DMS 273 (cell line): ENCODE measurements around the gene LLGL2.

Experiments used
- DNase-seq: peaks from one replicate; lab custom pipeline; 2025; ENCODE audit not compliant: unreplicated experiment; lab: John Stamatoyannopoulos, UW

Gene LLGL2

DNA sequence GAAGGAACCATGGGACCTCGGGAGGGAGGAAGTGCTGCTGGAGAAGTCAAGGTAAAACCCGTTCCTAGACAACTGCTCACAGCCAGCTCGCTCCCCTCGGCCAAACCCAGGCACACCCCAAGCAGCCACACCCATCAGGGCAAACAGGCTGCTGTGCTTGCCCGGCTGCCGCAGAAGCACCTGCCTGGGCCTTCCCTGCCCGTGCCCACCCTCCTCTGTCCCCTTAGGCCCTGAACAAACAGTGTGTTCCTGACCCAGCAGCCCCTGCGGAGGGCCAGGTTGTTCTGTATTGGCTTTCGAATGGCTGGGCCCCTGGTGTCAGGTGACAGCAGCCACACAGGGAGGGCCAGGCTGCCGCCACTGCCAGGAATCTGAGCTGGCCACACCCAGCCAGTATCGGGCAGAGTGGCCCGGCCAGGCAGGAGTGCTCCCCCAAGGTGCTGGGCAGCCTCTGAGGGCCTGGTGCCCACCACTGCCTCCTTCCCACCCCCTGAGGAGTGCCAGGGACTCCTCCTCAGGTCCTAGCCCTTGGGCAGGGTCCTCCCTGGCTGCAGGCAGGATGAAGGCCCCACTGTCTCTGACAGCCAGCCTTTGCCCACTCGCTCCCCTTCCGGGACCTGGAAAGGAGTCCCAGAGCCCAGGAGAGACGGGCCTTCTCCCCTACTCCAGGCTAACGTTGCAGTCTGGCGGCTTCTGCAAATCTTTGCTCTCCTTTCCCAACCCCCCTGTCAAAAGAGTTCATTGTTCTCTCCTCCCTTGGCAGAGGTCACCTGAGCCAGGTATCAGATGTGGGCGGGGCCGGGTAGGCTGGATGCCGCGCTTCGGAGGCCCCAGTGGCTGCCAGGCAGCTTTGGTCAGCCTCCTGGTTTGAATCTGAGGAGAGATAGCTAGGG, 24.0 kb downstream of the LLGL2 start:
- DNase-seq, result peak; percentile 36

DNA sequence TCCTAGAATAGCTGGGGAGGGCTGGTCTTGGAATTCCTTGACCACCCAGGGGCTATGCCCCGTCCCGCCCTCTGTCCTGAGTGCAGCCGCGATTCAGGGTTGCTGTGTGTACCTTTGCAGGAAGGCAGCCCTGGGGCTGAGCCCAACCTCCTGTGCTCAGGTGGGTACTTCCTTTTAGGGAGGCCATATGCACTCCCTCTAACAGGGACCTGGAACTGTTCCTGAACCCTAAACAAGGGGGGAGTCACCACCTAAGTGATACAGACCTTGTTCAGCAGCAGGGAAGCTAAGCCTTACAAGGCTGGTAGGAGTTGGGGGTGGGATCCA, 24.6 kb downstream of the LLGL2 start:
- DNase-seq, result no peak

DNA sequence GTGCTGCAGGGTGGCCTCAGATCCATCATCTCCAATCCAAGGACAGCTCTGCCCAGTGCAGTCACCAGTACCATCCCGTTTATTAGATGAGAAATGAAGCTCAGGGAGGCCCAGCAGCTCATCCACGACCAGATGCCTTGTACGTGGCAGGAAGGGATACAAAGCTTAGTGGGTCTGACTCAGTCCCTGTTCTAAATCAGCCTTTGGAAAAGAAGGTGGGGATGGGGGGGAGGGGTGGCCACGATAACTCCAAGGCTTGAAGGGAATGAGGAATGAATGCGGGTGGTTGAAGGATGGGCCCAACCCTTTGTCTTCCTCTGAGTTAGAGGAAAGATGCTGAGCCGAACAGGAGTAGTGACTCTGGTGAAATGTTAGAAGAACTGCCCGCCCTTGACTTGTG, 25.8 kb downstream of the LLGL2 start:
- no peak for DNase-seq

DNA sequence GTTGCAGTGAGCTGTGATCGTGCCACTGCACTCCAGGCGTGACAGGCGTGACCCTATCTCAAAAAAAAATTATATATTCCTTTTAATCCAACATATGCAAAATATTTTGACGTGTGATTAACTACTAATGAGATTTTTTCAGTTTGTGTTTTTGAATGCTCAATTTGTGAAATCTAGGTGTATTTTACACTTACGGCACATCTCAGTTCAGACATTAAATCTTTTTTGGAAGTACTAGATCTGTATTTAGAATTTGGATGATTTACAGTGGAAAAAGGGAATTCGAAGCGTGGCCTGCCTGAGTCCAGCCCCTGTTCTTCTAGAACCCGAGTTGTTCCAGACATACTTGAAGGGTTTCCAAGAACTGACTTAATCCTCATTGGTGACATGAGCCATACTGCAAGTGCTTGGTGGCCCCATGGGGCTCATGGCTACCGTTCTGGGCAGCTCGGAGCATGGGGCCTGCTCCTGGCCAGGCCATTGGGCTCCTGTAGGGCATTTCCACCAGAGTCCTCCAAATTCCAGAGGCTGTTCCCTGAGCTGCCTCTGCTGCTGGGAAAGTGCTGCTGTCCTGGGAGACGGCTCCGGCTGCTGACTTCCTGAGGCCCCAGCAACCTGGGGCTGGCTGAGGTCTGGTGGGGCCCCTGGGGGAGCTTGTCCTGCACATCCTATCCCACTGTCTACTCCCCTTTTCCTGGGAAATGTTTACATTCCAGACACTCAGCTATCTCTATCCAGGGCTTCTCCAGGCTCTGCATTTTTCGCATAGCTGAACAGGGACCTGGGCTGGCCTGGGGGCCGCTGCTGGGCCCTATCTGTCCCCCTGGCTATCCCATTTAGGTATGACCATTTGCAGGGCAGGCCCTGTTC, 27.2 kb downstream of the LLGL2 start:
- DNase-seq, result no peak

DNA sequence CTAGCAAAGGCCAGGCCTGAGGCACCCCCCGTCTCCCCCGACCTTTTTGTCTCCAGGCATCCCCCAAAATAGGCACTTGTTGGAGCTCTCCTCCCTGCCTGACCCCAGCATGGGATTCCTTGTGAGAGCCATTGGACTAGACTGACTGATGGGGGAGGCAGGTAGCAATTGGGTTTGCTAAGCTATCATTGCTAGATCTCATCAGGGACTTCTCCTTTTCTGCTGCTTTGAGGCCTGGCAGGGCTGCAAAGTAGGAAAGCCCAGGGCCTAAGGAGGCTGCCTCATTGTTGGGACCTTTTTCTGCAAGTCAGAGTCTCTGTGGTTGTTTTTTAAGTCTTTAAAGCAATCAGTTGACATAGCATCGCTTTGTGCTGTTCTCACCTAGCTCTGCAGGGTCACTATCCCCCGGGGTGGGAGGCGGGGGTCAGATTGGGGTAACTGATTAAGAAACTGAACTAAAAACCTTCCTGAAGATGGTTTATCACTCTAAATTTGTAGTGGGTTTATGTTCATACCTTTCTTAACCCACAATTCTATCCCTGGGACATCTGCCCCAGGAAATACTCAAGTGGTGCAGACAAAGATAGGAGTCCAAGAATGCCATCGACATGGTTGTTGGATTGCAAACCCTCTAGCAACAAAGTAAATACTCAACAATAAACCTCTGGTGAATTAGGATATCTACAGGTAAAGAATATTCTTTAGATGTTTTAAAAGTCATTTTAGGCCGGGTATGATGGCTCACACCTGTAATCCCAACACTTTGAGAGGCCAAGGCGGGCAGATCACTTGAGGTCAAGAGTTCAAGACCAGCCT, 28.0 kb downstream of the LLGL2 start:
- no peak for DNase-seq

DNA sequence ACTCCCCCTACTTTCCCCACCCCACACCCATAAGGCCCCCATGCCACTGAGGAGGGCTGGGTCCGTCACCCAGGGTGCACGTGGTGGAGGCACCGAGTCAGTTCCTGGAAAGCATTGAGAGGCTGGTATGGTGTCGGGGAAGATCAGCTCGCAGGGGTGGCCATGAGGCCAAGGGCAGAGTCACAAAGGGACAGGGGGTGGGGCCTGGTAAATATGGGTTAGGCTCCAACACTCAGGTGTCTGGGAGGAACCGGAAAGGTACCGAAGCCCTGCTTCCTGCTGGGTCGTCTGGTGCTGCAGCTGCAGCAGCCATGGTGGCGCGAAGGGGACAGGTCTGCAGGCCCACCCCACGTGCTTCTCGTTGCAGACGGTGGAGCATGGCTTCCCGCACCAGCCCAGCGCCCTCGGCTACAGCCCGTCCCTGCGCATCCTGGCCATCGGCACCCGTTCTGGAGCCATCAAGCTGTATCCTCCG, 30.2 kb downstream of the LLGL2 start:
- no peak for DNase-seq

DNA sequence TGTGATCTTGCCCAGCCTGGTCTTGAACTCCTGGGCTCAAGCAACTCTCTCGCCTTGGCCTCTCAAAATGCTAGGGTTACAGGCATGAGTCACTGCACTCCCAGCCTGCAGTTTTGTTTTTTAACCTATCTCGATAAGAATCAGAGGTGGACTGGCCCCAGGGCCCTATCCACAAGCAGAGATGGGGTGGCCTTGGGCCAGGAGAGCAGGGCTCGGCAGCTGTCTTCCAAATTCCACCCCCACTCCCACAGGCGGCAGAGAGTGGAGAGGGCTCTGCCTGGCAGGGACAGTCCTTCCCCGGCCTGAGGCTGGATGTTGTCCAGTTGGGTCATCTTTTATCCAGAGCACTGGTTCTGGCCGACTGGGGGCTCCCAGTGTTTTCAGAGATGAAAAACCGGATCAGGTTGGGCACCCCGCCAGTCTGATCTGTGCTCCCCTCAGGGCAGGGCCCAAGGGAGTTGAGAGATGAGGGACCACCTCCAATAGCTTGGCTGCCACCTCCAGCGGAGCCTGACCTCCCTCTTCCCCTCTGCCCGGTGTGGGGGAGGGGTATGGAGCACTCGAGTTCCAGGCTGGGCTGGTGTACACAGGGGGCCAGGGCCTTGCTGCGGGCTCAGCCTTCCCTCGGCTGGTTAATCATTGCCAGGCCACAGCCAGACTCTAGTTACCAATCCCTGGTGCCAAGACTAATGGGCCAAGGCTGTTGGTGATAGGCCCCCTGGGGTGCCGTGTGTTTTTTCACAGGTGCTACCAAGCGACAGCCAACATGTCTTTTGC, 31.8 kb downstream of the LLGL2 start:
- peak; percentile 83 for DNase-seq

DNA sequence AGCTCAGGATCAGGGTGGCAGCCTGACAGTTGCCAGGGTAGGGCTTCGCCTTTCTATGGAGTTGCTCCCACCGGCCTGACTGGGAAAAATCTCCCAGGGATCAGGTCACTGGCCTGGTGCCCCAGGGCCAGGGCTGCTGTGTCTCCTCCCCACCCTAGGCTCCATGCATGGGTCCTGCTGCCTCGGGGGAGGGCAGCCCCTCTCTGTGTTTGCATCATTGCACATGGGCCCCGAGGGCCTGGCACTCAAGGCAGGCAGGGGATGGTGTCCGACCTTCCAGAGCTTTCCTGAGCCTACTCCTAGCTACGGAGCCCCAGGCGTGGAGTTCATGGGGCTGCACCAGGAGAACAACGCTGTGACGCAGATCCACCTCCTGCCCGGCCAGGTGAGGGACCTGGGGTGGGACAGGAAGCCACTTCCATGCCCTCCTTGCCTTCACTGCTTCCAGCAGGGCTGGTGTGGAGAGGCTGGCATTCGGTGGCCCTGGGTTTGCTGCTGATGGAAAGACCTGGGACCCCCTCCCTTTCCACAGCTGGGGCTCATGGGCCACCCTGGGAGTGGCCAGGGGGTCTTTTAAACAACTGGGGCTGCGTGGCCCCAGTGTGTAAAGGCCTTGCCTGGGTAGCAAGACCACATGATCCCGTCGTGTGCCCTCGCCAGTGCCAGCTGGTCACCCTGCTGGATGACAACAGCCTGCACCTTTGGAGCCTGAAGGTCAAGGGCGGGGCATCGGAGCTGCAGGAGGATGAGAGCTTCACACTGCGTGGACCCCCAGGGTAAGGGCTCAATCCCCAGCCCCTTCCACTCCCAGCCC, 32.6 kb downstream of the LLGL2 start:
- no peak for DNase-seq

DNA sequence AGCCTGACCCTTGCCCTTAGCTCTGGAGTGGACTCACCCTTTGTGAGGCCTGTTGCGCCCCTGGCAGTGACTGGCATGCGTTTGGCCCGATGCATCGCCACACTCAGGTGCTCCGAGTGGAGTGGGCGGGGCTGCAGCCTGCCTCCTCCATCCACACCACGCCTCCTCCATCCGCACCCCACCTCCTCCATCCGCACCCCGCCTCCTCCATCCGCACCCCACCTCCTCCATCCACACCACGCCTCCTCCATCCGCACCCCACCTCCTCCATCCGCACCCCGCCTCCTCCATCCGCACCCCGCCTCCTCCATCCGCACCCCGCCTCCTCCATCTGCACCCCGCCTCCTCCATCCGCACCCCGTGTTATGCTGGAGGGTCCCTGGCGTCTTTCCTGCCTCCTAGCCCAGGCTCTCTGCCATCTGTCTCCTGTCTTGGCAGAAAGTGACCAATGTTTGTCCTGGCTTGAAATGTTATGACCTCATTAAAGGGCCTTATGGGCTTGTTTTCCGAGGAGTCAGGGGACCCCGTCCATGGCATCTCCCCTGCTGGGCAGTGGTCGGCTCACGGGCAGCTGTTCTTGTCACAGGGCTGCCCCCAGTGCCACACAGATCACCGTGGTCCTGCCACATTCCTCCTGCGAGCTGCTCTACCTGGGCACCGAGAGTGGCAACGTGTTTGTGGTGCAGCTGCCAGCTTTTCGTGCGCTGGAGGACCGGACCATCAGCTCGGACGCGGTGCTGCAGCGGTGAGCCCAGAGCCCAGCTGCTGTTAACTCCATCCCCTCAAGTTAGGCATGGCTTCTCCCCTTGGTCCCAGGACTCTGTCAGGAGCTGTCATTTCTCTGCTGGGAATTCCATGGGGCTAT, 33.4 kb downstream of the LLGL2 start:
- DNase-seq, result peak; percentile 32

DNA sequence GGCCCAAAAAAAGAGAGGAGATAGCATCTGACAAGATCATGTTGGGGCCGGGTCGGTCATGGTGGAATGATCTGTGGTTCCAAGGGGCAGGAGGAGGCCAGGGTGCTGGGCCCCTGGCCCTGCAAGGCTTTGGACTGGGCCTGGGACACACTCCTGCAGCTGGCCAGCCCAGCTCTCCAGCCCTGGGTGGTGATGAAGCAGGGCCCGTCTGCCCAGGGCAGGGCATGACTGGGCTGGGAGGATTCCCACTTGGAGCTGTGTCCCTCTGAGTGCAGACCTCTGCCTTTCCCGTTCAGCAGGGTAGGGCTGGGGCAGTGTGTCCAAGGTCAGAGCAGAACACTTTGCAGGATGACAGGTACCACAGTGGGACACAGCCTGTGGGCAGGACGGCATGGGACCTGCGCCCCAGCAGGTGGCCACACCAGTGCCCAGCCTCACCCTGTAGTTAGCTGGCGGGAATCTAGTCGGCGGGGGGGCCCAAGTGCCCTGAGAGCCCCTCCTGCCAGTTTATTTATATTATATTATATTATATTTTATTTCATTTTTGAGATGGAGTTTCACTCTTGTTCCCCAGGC, 34.5 kb downstream of the LLGL2 start:
- DNase-seq, result no peak

DNA sequence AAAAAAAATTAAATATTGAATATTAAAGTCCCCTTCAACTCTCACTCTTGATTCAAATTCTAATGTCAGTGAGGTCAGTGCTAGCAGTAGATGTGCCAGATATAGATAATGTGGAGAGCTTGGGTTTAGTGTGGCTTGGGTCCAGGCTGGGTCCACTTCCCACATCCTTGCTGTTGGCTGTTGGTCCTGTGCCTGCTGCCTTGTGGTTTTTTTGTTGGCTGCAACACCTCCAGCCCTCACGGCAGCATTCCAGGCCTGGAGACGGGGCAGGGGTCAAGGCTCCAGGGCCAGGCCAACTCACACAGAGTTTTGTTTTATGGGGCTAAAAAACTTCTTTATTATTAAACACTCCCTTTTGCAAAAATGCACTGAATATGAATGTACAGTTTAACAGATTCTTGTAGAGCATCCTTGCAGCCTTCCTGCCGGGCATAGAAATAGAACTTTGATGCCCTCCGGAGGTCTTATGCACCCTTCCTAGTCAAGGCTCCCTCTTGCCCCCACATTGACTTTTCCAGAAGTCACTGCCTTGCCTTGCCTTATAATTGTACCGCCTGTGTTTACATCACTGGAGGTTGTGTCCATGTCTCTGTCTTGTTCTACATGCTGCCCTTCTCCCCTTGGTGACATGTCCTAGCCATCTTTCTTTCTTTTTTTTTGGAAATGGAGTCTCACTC, 36.6 kb downstream of the LLGL2 start:
- peak; percentile 26 for DNase-seq

DNA sequence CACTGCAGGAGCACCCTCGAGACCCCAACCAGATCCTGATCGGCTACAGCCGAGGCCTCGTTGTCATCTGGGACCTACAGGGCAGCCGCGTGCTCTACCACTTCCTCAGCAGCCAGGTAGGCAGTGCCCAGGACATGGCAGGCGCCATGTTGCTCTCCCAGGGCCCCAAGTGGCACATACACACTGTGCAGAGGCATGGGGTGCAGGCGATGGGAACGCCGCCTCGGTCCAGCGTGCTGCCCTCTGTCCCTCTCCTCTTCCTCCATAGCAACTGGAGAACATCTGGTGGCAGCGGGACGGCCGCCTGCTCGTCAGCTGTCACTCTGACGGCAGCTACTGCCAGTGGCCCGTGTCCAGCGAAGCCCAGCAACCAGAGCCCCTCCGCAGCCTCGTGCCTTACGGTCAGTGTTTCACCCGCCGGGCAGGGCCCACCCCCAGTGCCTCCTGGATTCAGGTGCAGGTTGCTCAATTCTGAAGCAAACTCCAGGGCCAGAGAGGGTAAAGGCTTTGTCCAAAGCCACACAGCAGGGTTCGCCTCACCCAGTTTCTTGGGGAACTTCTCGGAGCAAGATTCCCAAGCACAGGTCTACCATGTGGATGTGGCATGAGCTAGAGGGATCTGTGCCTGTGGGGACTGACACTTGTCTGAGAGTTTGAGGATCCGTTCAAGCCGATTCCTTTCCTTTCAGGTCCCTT, 37.7 kb downstream of the LLGL2 start:
- no peak for DNase-seq

DNA sequence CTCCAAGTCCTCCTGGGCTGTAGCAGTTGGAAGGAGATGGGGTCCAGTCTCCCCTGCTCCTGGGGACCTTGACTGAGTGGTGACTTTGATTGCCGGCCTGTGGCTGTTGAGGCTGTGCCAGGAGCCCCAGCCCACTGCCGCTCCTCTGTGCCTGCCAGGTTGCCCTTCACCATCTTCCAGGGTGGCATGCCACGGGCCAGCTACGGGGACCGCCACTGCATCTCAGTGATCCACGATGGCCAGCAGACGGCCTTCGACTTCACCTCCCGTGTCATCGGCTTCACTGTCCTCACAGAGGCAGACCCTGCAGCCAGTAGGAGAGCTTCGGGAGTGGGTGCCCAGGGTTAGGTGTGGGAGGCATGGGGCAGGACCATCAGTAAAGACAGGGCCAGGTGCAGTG, 38.7 kb downstream of the LLGL2 start:
- no peak for DNase-seq

DNA sequence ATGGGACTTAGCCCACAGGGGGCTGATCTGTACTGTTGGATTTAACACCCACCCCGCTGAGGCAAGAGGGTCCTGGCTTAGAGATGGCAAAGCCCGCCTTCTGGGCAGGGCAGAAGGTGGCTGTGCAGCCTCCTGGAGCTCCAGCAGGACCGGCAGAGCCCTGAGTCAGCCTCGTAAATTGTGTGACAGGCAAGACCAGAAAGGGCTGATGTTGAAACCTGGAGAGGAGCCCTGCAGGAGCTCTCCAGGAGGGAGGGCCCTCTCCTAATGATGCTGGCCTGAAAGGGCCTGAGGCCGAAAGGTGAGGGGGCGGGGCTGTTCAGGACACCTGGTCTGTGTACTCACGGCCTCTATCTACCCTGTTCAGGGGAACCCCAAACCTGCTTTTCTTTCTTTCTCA, 39.6 kb downstream of the LLGL2 start:
- DNase-seq, result no peak

DNA sequence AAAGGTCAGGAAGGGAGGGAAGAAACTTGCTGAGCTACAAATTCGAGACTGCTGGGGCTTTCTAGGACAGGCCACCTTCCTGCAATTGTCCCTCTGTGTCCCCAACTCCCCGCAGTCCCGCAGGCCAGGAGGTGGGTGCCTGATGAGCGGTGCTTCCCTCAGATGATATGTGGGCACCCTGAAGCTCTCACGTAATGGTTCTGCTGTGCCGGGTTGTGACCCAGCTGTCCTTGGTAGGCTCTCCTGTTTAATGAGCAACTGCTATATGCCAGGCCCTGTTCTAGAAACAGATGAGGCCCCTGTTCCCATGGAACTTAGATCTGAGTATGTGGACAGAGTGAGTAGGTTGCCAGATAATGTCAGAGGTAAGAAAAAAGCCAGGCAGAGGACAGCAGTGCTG, 40.1 kb downstream of the LLGL2 start:
- DNase-seq, result no peak

DNA sequence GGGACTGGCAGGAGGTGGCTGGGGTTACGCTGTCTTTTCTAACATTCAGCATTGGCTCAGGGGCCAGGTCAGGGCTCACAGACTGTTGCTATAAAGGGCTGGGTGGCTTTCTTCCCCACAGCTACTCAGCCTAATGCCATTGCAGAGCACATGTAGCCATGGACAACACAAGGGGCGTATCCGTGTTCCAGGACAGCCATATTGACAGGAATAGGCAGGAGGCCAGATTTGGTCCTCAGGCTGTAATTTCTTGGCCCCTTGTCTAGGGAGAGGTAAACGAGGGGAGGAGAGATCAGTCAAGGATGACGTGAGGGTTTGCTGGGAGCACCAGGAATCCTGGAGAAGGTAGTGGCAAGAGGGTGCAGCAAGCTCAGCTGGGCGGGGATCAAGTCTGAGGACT, 40.9 kb downstream of the LLGL2 start:
- DNase-seq, result no peak

DNA sequence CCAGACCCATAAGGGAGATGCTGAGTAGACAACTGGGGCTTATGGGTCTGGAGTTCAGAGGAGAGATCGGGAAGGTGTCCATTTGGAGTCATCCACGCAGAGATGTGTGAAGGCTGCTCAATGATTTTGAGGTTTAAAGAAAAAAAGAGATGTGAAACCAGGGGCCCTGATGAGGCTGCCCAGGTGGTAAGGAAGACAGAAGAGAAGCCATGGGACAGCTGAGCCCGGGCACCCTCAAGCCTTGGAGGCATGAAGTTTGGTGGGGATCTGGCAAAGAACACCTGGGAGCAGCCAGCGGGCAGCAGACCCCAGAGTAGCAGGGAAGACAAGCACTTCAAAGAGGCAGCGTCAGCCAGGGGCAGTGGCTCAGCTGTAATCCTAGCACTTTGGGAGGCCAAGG, 41.3 kb downstream of the LLGL2 start:
- DNase-seq, result no peak
